NCI-H2227 treated with DMSO at 0.1 percent for 48 hours (cell line): ENCODE data around the gene CCL25.
A peak's percentile ranks its signal among the peaks of the same experiment; 100 is the strongest.

ENCODE experiments used
- DNase-seq: peaks from one replicate; lab custom pipeline; 2025; lab: John Stamatoyannopoulos, UW

CCL25 gene

DNA sequence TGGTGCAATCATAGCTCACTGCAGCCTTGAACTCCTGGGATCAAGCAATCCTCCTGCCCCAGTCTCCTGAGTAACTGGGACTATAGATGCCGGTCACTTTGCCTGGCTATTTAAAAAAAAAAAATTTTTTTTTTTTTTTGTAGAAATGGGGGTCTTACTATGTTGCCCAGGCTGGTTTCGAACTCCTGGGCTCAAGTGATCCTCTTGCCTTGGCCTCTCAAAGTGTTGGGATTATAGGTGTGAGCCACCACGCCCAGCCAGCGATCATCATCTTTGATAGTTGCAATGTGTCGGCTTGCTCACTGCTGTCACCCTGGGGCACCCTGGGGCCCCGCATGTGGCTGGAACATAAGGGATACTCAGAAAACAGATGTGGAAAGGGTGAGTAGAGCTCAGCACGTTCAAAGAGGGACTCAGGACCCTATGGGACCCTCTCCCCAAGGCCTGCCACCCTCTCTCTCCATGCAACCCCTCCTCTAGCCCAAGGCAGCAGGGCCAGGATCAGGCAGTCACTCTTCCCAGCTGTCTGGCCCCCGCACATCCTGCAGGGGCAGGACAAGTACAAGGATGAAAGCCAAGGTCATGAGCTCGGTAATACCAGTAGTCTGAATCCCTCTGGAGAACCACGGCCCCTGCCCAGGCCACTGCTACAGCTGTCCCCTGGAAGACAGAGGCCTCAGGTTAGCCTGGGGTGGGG is 6.5 kb upstream of the CCL25 start:
- no peak for DNase-seq

- DNase-seq = no peak
Measured at GRCh38 chr19:8046569-8047165, 5.9 kb upstream of the CCL25 start.

DNA sequence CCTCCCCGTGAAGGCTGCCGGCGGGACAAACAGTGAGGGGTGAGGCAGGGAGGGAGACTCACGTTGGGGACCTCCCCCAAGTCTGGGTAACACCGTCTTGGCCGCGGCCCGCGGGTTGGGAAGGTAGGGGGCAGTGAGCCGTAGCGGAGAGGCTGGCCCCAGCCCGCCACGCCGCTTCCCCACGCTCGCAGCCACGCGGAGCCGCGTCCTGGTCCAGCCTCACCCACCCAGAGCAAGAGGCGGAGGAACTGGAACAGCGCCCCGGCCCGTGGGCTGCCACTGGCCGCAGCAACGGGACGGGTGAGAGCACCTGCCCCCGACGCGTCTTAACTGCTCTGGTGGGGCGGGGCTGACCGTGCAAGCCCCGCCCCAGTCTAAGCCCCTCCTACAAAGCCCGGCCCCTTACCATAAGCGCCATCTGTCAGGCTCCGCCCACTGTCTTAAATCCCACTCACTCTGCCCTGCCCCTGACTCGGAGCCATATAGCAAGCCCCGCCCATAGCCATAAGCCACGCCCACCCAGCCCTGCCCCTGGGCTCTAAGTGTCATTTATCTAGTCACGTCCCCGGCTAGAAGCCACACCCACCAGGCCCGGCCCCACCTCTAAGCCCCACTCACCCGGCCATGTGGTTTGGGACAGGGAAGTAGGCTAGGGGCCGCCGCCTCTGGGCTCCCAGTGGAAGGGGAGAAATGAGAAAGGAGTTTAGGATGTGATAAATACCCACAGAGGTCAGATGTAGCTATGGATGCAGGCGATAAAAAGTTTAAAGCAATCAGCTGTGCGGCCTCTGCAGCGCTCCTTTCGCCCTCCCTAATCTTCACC is 2.1 kb upstream of the CCL25 start:
- peak; percentile 91 for DNase-seq

DNA sequence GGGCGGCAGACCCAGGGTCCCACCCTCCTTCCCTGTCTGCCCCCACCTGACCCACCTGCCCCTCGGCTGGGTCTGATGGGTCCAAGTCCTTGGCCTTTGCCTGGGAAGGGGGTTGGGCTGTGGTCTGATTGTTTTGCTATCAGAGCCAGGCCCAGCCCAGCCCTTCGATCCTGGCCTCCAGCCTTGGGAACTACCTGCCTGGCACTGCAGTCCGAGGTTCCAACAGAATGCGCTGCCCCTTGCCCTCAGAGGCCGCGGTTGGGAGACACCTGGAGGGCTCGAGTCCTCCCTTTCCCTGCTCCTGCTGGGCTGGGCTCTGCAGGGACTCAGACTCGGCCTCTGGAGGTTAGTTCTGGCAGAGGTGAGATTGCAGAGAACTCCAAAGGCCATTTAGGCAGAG is 1.6 kb downstream of the CCL25 start:
- no peak for DNase-seq

DNA sequence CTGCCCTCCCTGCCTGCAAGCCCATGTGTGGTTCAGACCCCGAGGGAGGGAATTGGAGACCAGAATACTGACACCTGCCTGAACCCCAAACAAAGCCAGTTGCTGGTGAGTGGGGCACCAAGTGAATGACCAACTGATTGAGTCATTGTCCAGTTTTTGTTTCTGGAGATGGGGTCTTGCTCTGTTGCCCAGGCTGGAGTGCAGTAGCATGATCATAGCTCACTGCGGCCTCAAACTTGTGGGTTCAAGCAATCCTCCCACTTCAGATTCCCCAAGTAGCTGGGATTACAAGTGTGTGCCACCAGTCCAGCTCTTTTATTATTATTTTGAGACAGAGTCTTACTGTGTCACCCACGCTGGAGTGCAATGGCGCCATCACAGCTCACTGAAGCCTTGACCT is 4.0 kb downstream of the CCL25 start:
- no peak for DNase-seq

DNA sequence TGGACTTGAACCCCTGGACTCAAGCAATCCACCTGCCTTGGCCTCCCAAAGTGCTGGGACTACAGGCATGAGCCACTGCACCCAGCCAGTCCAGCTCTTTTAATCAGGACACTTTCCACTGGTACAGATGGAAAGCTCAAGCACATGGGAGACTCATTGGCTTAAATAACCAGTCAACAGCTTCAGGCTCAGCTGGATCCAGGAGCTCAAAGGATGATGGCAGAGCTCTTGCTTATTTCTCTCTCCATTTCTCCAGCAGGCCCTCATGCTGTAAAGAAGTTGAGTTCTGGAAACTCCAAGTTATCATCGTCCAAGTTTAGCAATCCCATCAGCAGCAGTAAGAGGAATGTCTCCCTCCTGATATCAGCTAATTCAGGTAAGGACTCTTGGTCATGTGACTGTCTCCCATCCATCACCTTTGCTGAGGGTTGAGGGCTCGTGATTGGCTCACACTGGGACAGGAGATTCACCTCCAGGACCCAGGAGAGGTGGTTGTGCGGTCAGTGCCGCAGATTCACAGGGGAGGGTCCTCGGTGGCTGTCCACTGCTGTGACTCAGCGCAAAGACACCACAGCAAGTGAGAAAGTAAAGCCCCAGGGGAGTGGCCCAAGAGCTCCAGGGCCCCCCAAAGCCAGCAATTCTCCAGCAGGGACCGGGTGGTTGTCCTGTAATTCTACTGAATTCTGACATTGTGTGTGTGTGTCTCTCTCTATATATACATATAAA is 5.1 kb downstream of the CCL25 start:
- DNase-seq = no peak

GRCh38 chr19:8064911-8065874 is 12.6 kb downstream of the CCL25 start:
- no peak for DNase-seq

DNA sequence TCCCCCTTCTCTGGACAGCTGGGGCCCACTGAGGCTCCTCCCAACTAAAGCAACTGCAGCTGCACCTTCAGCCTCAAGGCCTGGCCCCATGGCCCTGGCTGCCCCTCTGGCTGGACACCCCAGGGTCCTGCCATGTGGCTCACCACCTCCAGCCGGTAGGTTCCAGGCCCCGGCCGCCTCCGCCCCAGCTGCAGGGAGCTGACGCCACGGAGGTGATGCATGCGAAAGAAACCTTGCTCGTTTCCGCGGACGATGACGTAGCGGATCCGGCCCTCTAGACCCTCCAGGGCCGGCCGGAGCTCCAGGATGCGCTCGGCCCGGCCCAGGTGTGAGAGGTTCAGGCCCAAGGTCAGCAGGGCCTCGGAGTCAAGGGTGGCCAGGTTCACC is 13.3 kb downstream of the CCL25 start:
- no peak for DNase-seq

DNA sequence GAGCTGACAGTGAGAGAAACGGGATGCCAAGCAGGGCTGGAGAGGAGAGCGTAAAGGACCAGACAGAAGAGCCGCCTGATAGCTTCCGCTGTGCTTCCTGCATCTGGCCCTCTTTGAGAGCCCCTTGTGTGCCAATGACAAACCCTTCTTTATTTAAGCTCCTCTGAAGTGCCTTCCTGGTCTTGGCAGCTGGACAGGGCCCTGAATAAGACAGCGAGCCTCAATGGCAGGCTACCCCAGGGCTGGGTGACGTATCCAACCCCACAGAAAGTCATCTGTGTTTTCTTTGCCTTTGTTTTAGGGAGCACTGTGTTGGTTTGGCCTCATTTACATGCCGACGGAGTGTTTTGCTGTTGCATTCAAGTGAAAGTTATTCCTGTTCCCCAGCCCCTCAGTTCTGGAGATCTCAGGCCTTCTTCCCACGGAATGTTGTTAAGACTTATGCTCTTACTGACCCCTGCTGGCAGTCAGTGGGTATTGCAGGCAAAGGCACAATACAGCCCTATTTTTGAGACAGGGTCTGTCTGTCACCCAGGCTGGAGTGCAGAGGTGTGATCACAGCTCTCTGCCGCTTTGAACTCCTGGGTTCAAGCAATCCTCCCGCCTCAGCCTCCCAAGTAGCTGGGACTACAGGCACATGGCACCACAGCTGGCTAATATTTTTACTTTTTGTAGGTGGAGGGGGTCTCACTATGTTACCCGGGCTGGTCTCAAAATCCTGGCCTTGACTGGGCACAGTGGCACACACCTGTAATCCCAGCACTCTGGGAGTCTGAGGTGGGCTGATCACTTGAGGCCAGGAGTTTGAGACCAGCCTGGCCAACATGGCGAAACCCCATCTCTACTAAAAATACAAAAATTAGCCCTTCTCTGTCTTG is 16.8 kb downstream of the CCL25 start:
- no peak for DNase-seq

DNA sequence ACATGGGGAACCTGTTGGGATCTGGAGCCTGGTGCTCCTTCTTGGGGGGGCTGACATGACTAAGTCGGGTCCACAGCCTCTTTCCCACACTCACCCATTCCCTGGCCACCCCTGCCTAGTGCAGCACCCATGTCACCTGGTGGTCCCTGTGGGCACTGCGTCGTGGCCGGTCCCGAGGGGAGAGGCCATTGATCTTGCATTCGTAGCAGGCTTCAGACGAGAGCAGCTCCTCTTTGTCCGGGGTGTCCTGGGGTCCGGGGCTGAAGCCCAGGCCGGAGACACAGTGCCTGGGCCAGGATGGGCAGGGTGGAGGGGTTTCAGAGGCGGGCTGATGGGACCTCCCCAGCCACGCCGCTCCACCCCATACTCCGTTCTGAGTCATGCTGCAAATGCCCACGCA is 19.4 kb downstream of the CCL25 start:
- DNase-seq = no peak

GRCh38 chr19:8074501-8074900 is 21.9 kb downstream of the CCL25 start:
- no peak for DNase-seq

DNA sequence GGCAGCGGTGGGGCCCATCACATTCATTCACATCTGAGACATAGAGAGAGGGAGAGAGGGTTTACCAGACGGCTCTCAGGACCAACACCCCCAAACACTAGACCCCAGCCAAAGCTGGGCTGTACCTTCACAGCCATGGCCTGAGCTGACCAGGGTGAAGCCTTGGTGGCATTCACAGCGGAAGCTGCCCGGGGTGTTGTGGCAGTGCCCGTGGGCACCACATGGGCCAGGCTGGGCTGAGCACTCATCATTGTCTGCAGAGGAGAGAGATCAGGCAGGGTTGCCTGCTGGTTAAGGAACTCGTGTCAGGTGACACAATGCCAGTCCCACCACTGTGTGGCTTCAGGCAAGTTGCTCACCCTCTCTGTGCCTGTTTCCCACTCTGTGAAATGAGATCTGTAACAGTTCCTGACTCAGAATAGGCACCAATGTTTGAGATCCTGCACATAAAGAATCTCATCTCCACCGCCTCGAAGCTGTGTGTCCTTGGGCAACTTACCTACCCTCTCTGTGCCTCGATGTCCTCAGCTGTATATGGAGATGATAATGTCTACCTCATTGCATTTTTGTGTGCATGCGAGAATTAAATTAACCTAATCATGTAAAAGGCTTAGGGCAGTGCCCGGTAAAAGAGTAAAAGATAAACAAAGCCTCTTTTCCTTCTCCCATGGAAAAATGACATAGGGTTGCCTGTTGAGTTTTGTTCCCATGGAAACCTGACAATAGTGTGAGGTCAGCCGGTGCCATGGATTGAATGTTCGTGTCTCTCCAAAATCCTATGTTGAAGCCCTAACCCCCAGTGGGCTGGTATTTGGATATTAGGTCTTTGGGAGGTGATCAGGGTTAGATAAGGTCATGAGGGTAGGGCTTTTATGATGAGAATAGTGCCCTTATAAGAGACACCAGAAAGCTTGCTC is 22.9 kb downstream of the CCL25 start:
- no peak for DNase-seq

DNA sequence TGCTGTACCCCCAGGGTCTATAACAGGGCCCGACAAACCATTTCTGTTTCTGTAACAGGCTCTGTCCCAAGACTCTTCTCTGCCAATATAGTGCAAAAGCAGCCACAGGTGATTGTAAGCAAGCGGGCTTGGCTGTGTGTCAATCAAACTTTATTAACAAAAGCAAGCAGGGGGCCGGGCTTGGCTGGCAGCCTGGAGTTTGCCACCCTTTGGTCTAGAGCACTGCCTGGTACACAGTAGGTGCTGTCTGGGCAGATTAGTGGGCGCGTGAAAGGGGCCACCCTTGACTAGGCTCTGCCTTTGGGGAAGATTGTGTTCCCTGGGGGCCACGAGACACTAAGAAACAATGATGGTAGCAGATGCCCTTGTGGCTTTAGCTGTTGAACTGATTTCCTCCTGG is 27.4 kb downstream of the CCL25 start:
- DNase-seq = no peak

DNA sequence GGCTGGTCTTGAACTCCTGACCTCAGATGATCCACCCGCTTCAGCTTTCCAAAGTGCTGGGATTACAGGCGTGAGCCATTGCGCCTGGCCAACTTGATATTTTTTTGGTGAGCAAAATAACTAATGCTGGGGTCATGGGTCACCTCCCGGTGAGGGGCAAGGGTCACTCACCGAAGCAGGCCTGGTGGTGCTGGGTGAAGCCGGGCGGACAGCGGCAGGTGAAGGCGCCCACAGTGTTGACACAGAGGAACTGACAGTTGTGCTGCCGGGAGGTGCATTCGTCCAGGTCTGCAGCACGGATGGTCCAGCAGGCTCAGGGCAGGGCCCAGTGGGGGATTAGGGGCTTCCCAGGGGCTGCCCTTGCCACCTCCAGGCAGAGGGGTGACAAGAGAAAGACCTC is 28.3 kb downstream of the CCL25 start:
- no peak for DNase-seq

DNA sequence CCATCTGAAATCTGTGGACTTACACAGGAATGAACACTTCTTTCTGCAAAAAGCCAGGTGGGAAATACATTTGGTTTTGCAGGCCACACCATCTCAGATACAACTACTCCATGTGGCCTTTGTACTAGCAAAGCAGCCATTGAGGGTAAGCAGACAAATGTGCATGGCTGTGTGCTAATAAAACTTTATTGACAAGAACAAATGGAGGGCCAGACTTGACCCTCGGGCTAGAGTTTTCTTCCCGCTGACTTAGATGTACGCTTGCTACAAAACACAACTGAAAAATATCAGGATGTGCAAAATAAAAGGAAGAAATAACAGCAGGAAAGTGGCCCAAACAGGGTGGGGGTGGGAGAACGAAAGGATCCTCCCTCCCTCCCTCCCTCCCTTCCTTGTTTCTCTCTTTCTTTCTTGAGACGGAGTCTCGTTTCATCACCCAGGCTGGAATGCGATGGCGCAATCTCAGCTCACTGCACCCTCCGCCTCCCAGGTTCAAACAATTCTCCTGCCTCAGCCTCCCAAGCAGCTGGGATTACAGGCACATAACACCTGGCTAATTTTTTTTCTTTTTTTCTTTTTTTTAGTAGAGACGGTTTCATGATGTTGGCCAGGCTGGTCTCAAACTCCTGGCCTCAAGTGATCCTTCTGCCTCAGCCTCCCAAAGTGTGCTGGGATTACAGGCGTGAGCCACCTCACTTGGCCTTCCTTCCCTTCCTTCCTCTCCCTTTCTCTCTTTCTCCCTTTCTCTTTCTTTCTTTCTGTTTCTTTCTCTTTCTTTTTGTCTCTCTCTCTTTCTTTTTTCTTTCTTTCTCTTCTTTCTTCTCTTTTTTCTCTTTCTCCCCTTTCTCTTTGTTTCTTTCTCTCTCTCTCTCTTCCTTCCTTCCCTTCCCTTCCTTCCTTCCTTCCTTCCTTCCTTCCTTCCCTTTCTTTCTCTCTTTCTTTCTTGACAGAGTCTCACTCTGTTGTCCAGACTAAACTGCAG is 29.3 kb downstream of the CCL25 start:
- DNase-seq = no peak

DNA sequence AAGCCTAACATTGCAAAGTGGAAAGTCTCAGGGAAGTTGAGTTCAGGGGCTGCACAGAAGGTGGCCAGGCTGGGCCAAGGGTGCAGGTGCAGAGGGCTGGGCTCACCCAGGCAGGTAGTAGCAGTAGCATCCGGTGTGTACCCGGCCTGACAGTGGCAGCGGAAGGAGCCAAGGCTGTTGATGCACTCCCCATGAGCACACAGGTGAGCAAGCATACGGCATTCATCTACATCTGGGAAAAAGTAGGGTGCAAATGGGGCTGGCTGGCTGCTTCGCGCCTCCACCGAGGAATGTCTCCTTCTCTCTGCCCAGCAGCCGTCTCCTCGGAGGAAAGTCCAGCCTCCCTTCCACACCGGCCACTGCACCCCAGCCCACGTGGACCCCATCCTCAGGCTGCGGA is 30.6 kb downstream of the CCL25 start:
- DNase-seq = no peak

- DNase-seq = no peak
Measured at GRCh38 chr19:8084152-8084551, 31.6 kb downstream of the CCL25 start.
